ENCODE results near the gene ARHGDIG. TPM values are rescaled to one million over a fixed set of nuclear protein-coding genes. Genes with fewer than 3 reads are reported as not detected.

ARHGDIG gene
- total RNA-seq, 6 experiments from 2014 or later, result not detected

DNA sequence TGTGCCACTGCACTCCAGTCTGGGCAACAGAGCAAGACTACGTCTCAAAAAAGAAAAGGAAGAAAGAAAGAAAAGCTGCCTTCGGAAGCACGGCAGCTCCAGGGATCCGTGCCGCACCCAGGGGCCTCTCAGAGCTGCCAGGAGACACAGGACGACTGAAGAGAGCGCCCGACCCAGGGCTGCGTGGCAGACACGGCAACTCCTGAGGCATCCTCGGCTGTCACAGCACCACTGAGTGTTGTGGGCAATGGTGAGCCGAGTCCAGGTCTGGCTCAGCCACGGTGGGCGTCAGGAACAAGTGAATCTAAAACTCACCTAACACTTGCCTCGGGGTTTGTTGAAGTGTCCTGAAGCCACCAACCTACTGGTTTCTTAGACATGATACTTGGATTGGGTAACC, 31.3 kb downstream of the ARHGDIG start:
- intact Hi-C loops (cut with DNase I), result no loop called here
- 95% methylated on average over 4 of the region's 15 CpGs for WGBS (ENCODE audit: insufficient coverage, low coverage, low lambda C conversion rate, missing lambda C conversion rate)
- TF ChIP-seq POLR2A (IDR thresholded peaks at IDR 0.05), result no peak
- TF ChIP-seq, protein P1, sequence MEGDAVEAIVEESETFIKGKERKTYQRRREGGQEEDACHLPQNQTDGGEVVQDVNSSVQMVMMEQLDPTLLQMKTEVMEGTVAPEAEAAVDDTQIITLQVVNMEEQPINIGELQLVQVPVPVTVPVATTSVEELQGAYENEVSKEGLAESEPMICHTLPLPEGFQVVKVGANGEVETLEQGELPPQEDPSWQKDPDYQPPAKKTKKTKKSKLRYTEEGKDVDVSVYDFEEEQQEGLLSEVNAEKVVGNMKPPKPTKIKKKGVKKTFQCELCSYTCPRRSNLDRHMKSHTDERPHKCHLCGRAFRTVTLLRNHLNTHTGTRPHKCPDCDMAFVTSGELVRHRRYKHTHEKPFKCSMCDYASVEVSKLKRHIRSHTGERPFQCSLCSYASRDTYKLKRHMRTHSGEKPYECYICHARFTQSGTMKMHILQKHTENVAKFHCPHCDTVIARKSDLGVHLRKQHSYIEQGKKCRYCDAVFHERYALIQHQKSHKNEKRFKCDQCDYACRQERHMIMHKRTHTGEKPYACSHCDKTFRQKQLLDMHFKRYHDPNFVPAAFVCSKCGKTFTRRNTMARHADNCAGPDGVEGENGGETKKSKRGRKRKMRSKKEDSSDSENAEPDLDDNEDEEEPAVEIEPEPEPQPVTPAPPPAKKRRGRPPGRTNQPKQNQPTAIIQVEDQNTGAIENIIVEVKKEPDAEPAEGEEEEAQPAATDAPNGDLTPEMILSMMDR (IDR thresholded peaks at IDR 0.05), result no peak
- H3K36me3 ChIP-seq, result peaks cover 0 to 18% (median 0%) of the 10 kb centered on the region in 4 donors
- no peak overlapping the region for H3K27ac ChIP-seq
- H3K9me3 ChIP-seq, result no peaks in the 10 kb centered on the region
- H3K27me3 ChIP-seq, result no peaks in the 10 kb centered on the region
- ATAC-seq, result no peak
- H3K4me3 ChIP-seq, result no peak overlapping the region
- no peaks in the 10 kb centered on the region for H3K4me1 ChIP-seq
- DNase-seq, result no peak

DNA sequence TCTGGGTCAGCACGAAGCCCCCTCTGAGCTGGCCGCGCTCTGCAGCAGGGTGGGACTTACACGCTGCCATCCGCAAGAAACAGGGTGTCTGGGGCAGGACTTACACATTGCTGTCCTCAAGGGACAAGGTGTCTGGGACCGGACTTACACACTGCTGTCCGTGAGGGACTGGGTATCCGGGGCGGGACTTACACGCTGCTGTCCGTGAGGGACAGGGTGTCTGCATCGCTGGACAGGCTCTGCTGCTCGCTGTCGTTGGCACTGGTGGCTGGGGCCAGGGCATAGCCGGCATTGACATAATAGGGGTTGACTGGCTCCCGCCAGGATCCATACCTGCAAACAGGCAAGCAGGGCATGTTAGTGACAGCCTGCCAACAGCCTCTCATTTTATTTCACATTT, 34.0 kb downstream of the ARHGDIG start:
- no peaks in the 10 kb centered on the region for H3K9me3 ChIP-seq
- H3K36me3 ChIP-seq, result peaks cover 0 to 11% (median 0%) of the 10 kb centered on the region in 4 donors
- DNase-seq (no peak), ATAC-seq (no peak)
- H3K27me3 ChIP-seq, result no peaks in the 10 kb centered on the region
- no peak overlapping the region for H3K4me3 ChIP-seq
- no peaks in the 10 kb centered on the region for H3K4me1 ChIP-seq
- intact Hi-C loops (cut with DNase I), result no loop called here
- H3K27ac ChIP-seq, result no peak overlapping the region
- no CpG with 5 or more reads among the region's 16 CpGs for WGBS (ENCODE audit: insufficient coverage, low coverage, low lambda C conversion rate, missing lambda C conversion rate)
- TF ChIP-seq POLR2A (IDR thresholded peaks at IDR 0.05), result no peak
- TF ChIP-seq, protein P1 (IDR thresholded peaks at IDR 0.05), result no peak

DNA sequence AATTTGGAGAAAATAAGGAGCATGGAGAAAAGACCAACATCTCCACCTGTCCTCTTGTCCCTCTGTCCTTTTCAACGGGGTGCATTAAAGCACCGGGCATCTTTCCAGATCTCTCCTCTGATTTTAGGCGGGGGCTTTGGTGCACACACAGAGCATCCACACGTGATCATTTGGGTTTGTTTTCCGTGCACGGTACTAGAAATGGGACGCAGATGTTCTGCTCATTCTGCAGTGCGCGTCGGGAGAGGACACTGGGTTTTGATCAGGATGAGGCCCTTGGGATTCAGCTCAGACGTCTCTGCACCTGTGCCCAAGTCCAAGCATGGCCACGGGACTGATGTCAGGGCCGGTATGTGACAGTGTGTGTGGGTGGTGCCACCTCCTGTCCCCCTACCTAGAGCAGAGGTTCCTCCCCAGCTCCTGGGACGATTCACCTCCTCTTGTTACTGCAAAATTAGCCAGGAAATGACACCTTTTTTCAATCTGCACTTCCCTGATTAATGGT, 34.5 kb downstream of the ARHGDIG start:
- ATAC-seq, result no peak
- TF ChIP-seq, protein P1 (IDR thresholded peaks at IDR 0.05), result no peak
- Histone ChIP-seq H3K27ac (no peak overlapping the region), H3K4me3 (no peak overlapping the region), H3K36me3 (peaks cover 0 to 11% (median 0%) of the 10 kb centered on the region in 4 donors), H3K4me1 (no peaks in the 10 kb centered on the region), H3K27me3 (no peaks in the 10 kb centered on the region), H3K9me3 (no peaks in the 10 kb centered on the region)
- 88% methylated on average over 7 of the region's 14 CpGs for WGBS (ENCODE audit: insufficient coverage, low coverage, low lambda C conversion rate, missing lambda C conversion rate)
- intact Hi-C loops (cut with DNase I), result no loop called here
- no peak for DNase-seq

DNA sequence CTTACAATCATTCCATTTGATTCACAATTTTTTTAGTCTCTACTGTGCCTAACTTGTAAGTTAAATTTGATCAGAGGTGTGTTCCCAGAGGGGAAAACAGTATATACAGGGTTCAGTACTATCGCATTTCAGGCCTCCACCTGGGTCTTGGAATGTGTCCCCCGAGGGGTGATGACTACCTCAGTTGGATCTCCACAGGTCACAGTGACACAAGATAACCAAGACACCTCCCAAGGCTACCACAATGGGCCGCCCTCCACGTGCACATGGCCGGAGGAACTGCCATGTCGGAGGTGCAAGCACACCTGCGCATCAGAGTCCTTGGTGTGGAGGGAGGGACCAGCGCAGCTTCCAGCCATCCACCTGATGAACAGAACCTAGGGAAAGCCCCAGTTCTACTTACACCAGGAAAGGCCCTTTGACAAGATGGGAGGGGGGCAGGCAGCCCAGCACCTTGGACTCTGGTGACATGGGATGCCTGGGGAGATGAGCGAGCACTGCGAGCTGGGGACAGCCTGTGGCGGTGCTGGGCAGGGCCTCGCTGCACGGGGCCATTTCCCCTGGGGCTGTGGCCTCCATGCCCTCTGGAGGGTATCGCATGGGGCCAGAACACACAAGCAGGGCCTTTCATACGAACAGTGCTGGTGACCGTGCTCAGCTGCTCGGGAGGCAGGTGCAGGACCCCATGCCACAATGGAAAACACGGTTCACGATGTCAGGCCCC, 36.5 kb downstream of the ARHGDIG start:
- H3K27me3 ChIP-seq, result no peaks in the 10 kb centered on the region
- H3K27ac ChIP-seq, result no peak overlapping the region
- H3K9me3 ChIP-seq, result no peaks in the 10 kb centered on the region
- intact Hi-C loops (cut with DNase I), result no loop called here
- H3K4me1 ChIP-seq, result no peaks in the 10 kb centered on the region
- H3K36me3 ChIP-seq, result peaks cover 0 to 11% (median 0%) of the 10 kb centered on the region in 4 donors
- WGBS (ENCODE audit: insufficient coverage, low coverage, low lambda C conversion rate, missing lambda C conversion rate), result 88% methylated on average over 2 of the region's 19 CpGs
- DNase-seq (no peak), ATAC-seq (no peak)
- no peak overlapping the region for H3K4me3 ChIP-seq
- TF ChIP-seq POLR2A (IDR thresholded peaks at IDR 0.05), result no peak
- TF ChIP-seq, protein P1 (IDR thresholded peaks at IDR 0.05), result no peak

Data from right lobe of liver (tissue), 6 donors.